Activated CD4-positive, alpha-beta T cell treated with anti-CD3 and anti-CD28 coated beads, Interleukin-10, Interleukin-2, amounts not matched to agents 100 ng/mL and 50 ng/mL, durations not matched to agents 16 hours and 8 hours (primary cell): ENCODE measurements around the gene HGS.
A peak's percentile ranks its signal among the peaks of the same experiment; 100 is the strongest.
"Not testable (repeated sequence)": the region's sequence is repeated elsewhere in the genome, so short reads cannot be mapped to it uniquely, and the experiment has no call there.

Experiments used
- DNase-seq: peaks from one replicate; pipeline ENCODE4 v3.0.0-alpha.2; 2020

HGS gene

GRCh38 chr17:81722184-81723120, 38.6 kb downstream of the HGS start:
- DNase-seq: no peak

GRCh38 chr17:81723651-81724209, 39.9 kb downstream of the HGS start:
- no peak for DNase-seq

- no peak for DNase-seq
Observed at GRCh38 chr17:81725439-81725838, 41.6 kb downstream of the HGS start.

GRCh38 chr17:81726004-81726403, 42.2 kb downstream of the HGS start:
- DNase-seq: no peak

- DNase-seq: no peak
Observed at GRCh38 chr17:81727324-81728031, 43.7 kb downstream of the HGS start.

- DNase-seq: peak; percentile 79
Observed at GRCh38 chr17:81733507-81734404, 49.9 kb downstream of the HGS start.

GRCh38 chr17:81734405-81735263, 50.8 kb downstream of the HGS start:
- DNase-seq: no peak

- peak; percentile 42 for DNase-seq
Observed at GRCh38 chr17:81735264-81736102, 51.7 kb downstream of the HGS start.

- DNase-seq: no peak
Observed at GRCh38 chr17:81737947-81738800, 54.4 kb downstream of the HGS start.

- no peak for DNase-seq
Observed at GRCh38 chr17:81738801-81739393, 55.1 kb downstream of the HGS start.

GRCh38 chr17:81739593-81739992, 55.8 kb downstream of the HGS start:
- DNase-seq: not testable (repeated sequence)

- DNase-seq: no peak
Observed at GRCh38 chr17:81740395-81740961, 56.7 kb downstream of the HGS start.

GRCh38 chr17:81741049-81741593, 57.3 kb downstream of the HGS start:
- DNase-seq: no peak

- no peak for DNase-seq
Observed at GRCh38 chr17:81741594-81742452, 58.0 kb downstream of the HGS start.
